PC-9 (cell line): ENCODE results near the gene DPF1.

Experiments used
- EZH2 ChIP-seq: fragments of 200-600 bp; sonication (generic); IDR thresholded peaks from 2 replicates; pipeline ENCODE4 v1.8.0; 2017; ENCODE audit warnings: antibody characterized with exemption, low read depth
- TF ChIP-seq, protein P1 (sequence below): fragments of 200-600 bp; sonication (generic); conservative IDR thresholded peaks from 2 replicates; pipeline ENCODE4 v1.6.1; 2017; ENCODE audit warnings: mixed run types, antibody characterized with exemption, mild to moderate bottlenecking, moderate library complexity

DNA sequence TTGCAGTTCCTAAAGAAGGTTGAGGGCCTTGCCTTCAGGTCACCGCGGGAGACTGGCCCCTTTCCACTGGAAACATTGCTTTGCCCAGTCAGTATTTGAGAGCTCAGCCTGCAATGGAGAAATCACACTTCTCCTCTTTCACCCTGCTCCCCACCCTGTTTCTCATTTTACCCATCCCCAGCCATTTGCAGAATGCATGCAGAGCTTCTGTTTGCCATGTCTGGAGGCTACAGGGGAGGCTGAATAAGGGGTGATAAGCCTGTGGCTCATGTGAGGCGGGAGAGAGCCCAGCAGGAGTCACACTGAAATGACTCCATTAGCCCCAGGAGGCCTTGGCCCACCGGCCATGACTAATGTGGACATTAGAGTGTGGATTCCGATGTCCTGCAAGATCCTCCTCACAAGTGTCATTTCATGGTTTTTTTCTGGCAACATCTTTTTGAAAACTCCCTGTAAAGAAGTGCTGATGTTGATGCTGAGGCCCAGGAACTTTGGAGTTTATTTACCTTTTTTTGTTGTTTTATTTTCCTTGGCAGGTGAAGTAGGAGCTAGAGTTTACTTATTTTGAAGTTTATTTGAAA, 46.7 kb upstream of the DPF1 start:
- TF ChIP-seq EZH2: no peak
- TF ChIP-seq, protein P1, sequence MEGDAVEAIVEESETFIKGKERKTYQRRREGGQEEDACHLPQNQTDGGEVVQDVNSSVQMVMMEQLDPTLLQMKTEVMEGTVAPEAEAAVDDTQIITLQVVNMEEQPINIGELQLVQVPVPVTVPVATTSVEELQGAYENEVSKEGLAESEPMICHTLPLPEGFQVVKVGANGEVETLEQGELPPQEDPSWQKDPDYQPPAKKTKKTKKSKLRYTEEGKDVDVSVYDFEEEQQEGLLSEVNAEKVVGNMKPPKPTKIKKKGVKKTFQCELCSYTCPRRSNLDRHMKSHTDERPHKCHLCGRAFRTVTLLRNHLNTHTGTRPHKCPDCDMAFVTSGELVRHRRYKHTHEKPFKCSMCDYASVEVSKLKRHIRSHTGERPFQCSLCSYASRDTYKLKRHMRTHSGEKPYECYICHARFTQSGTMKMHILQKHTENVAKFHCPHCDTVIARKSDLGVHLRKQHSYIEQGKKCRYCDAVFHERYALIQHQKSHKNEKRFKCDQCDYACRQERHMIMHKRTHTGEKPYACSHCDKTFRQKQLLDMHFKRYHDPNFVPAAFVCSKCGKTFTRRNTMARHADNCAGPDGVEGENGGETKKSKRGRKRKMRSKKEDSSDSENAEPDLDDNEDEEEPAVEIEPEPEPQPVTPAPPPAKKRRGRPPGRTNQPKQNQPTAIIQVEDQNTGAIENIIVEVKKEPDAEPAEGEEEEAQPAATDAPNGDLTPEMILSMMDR: no peak
